Activated CD8-positive, alpha-beta memory T cell treated with anti-CD3 and anti-CD28 coated beads for 48 hours (primary cell): ENCODE results near the gene USP54.
"Not testable (repeated sequence)": the region's sequence is repeated elsewhere in the genome, so short reads cannot be mapped to it uniquely, and the experiment has no call there.

Experiments
- DNase-seq, 3 experiments: peaks; one replicate each; pipeline ENCODE4 v3.0.0-alpha.2; 2020; ENCODE audit warnings: low read depth in 2 of 3, low spot score in 2 of 3

USP54 gene

GRCh38 chr10:73588656-73589055, 2.5 kb downstream of the USP54 start:
- no peak for DNase-seq

- DNase-seq = no peak
These were observed 4.6 kb downstream of the USP54 start for GRCh38 chr10:73586583-73586984.

- DNase-seq = no peak
These were observed 5.8 kb downstream of the USP54 start for GRCh38 chr10:73585327-73585726.

GRCh38 chr10:73584737-73585136, 6.4 kb downstream of the USP54 start:
- DNase-seq = no peak

GRCh38 chr10:73581918-73582317, 9.2 kb downstream of the USP54 start:
- DNase-seq = no peak

- DNase-seq = not testable (repeated sequence)
These were observed 12.2 kb downstream of the USP54 start for GRCh38 chr10:73578927-73579326.

- DNase-seq = no peak
These were observed 13.4 kb downstream of the USP54 start for GRCh38 chr10:73577788-73578187.

GRCh38 chr10:73576890-73577591, 14.1 kb downstream of the USP54 start:
- DNase-seq = no peak

GRCh38 chr10:73576178-73576889, 14.8 kb downstream of the USP54 start:
- DNase-seq = no peak

GRCh38 chr10:73567025-73567424, 24.1 kb downstream of the USP54 start:
- not testable (repeated sequence) for DNase-seq

GRCh38 chr10:73561192-73561591, 29.9 kb downstream of the USP54 start:
- no peak for DNase-seq

GRCh38 chr10:73559590-73559989, 31.6 kb downstream of the USP54 start:
- no peak for DNase-seq

- no peak for DNase-seq
These were observed 34.3 kb downstream of the USP54 start for GRCh38 chr10:73556855-73557254.

GRCh38 chr10:73554721-73555120, 36.4 kb downstream of the USP54 start:
- DNase-seq = no peak

- DNase-seq = no peak
These were observed 37.4 kb downstream of the USP54 start for GRCh38 chr10:73553761-73554160.

- DNase-seq = no peak
These were observed 38.1 kb downstream of the USP54 start for GRCh38 chr10:73552819-73553715.

GRCh38 chr10:73551515-73551914, 39.6 kb downstream of the USP54 start:
- no peak for DNase-seq

GRCh38 chr10:73545357-73545756, 45.8 kb downstream of the USP54 start:
- no peak for DNase-seq

- DNase-seq = no peak
These were observed 53.4 kb downstream of the USP54 start for GRCh38 chr10:73537709-73538108.

- no peak for DNase-seq
These were observed 53.9 kb downstream of the USP54 start for GRCh38 chr10:73537288-73537687.

GRCh38 chr10:73534857-73535256, 56.3 kb downstream of the USP54 start:
- DNase-seq = no peak
